Nasal cavity respiratory epithelium epithelial cell of viscerocranial mucosa (primary cell): Measurements from ENCODE around the gene PCLO. TPM values are rescaled to one million over a fixed set of nuclear protein-coding genes. Genes with fewer than 3 reads are reported as not detected.

ENCODE experiments used
- total RNA-seq: library from RNA; depleted of rRNA; stranded (reverse); fragments of >200 nt; gene quantifications from 2 replicates; pipeline ENCODE4 v1.2.3, GENCODE V29; 2014

PCLO gene
- total RNA-seq = 3.1 and 6.6 TPM in 2 replicates

GRCh38 chr7:83162402-83163256 is at the start of gene PCLO:
Gene PCLO (minus strand): TSS chr7:83162884. CDS start chr7:83162592, 292 bp downstream.

